Keratinocyte (primary cell): ENCODE results near the gene SYNGR1.

Source experiments
- EZH2 ChIP-seq: IDR thresholded peaks from one replicate; pipeline ENCODE4 v1.6.1; 2012; ENCODE audit warnings: inconsistent platforms, mild to moderate bottlenecking, low read length, moderate library complexity
- TF ChIP-seq, protein P1 (sequence below), 3 experiments: IDR thresholded peaks in 1 of 3; conservative IDR thresholded peaks in 1 of 3; optimal IDR thresholded peaks in 1 of 3; 2 replicates in 2 of 3; 3 replicates in 1 of 3; pipeline versions ENCODE3 to v1.5.1; 2011; ENCODE audit warnings: low read length in 3 of 3, mild to moderate bottlenecking in 3 of 3, moderate library complexity in 2 of 3, control low read depth in 1 of 3, inconsistent platforms in 1 of 3; ENCODE audit not compliant: insufficient read depth in 2 of 3; ENCODE audit errors: extremely low read depth in 1 of 3

DNA sequence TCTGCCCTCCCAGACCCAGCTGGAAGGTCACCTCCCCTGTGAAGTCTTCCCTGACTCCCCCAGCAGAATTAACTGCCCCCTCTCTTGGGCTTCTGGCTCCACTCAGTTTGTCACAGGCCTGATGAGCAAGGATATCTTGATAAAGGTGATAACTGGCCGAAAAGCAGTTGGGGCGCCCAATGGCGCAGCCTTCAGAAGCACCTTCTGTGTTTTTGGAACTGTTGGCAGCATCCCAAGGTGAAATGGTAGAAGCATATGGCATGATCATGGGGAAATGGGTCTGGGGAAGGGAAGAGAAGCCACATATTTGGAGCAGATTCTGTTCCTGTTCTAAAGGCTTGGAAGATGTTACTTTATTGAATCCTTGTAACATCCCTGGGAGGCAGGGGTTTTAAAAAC lies 47.0 kb downstream of the SYNGR1 start:
- TF ChIP-seq, protein P1, sequence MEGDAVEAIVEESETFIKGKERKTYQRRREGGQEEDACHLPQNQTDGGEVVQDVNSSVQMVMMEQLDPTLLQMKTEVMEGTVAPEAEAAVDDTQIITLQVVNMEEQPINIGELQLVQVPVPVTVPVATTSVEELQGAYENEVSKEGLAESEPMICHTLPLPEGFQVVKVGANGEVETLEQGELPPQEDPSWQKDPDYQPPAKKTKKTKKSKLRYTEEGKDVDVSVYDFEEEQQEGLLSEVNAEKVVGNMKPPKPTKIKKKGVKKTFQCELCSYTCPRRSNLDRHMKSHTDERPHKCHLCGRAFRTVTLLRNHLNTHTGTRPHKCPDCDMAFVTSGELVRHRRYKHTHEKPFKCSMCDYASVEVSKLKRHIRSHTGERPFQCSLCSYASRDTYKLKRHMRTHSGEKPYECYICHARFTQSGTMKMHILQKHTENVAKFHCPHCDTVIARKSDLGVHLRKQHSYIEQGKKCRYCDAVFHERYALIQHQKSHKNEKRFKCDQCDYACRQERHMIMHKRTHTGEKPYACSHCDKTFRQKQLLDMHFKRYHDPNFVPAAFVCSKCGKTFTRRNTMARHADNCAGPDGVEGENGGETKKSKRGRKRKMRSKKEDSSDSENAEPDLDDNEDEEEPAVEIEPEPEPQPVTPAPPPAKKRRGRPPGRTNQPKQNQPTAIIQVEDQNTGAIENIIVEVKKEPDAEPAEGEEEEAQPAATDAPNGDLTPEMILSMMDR (optimal IDR thresholded peaks at IDR 0.05 in 1 of 3, IDR thresholded peaks at IDR 0.05 in 1 of 3, conservative IDR thresholded peaks at IDR 0.05 in 1 of 3; ENCODE audit: extremely low read depth in 1 of 3, insufficient read depth in 2 of 3, low read length in 3 of 3), result no peak
- no peak for TF ChIP-seq EZH2
